Loucy (cell line): ENCODE data around the gene DPY19L1.
A peak's percentile ranks its signal among the peaks of the same experiment; 100 is the strongest.
"Not testable (repeated sequence)": the region's sequence is repeated elsewhere in the genome, so short reads cannot be mapped to it uniquely, and the experiment has no call there.

Source experiments
- H2AFZ ChIP-seq: fragments of 200-600 bp; sonication (generic); 2 replicates; pipeline ENCODE4 v1.6.0; 2016; ENCODE audit warnings: antibody characterized with exemption, mild to moderate bottlenecking, low read length, moderate library complexity
- H3F3A ChIP-seq: fragments of 200-600 bp; 2 replicates; pipeline ENCODE4 v1.6.0; 2016; ENCODE audit warnings: antibody characterized with exemption, low read depth, mild to moderate bottlenecking
- H3K27me3 ChIP-seq: fragments of 200-600 bp; sonication (generic); 2 replicates; pipeline ENCODE4 v1.6.1; 2014; ENCODE audit warnings: low read length, mild to moderate bottlenecking; ENCODE audit not compliant: insufficient read depth, poor library complexity, severe bottlenecking
- H3K36me3 ChIP-seq: fragments of 200-600 bp; sonication (generic); 2 replicates; pipeline ENCODE4 v1.6.1; 2016; ENCODE audit warnings: low read length; ENCODE audit not compliant: insufficient read depth
- H3K4me1 ChIP-seq: fragments of 200-600 bp; sonication (generic); 2 replicates; pipeline ENCODE4 v1.5.1; 2014; ENCODE audit warnings: low read length, mild to moderate bottlenecking; ENCODE audit not compliant: insufficient read depth, poor library complexity, severe bottlenecking
- H3K4me2 ChIP-seq: fragments of 200-600 bp; sonication (generic); 2 replicates; pipeline ENCODE4 v1.6.0; 2014; ENCODE audit warnings: antibody characterized with exemption, low read length, low read depth, mild to moderate bottlenecking; ENCODE audit not compliant: poor library complexity, severe bottlenecking
- H3K4me3 ChIP-seq: fragments of 200-600 bp; sonication (generic); 2 replicates; pipeline ENCODE4 v1.5.1; 2014; ENCODE audit warnings: low read length, mild to moderate bottlenecking, mixed read lengths; ENCODE audit not compliant: poor library complexity, severe bottlenecking
- H3K79me2 ChIP-seq: fragments of 200-600 bp; sonication (generic); 2 replicates; pipeline ENCODE4 v1.6.1; 2014; ENCODE audit warnings: low read length; ENCODE audit not compliant: insufficient read depth
- H3K9ac ChIP-seq: fragments of 200-600 bp; sonication (generic); 2 replicates; pipeline ENCODE4 v1.6.0; 2014; ENCODE audit warnings: mild to moderate bottlenecking, low read depth, low read length, moderate library complexity; ENCODE audit not compliant: poor library complexity, severe bottlenecking
- H3K9me2 ChIP-seq: fragments of 200-600 bp; sonication (generic); replicated peaks from 2 replicates; pipeline ENCODE4 v1.6.1; 2016; ENCODE audit warnings: low read depth, low read length, mixed read lengths
- H3K9me3 ChIP-seq: fragments of 200-600 bp; sonication (generic); 2 replicates; pipeline ENCODE4 v1.6.1; 2014; ENCODE audit warnings: mild to moderate bottlenecking, antibody characterized with exemption, low read length, low read depth; ENCODE audit not compliant: insufficient read depth
- H4K20me1 ChIP-seq: fragments of 200-600 bp; sonication (generic); 2 replicates; pipeline ENCODE4 v1.6.0; 2014; ENCODE audit warnings: antibody characterized with exemption, low read length, mild to moderate bottlenecking; ENCODE audit not compliant: insufficient read depth, poor library complexity, severe bottlenecking
- CTCF ChIP-seq: fragments of 200-600 bp; sonication (generic); conservative IDR thresholded peaks from 2 replicates; pipeline ENCODE4 v1.5.1; 2014; ENCODE audit warnings: mild to moderate bottlenecking, antibody characterized with exemption, low read length
- EZH2phosphoT487 ChIP-seq: fragments of 200-600 bp; IDR thresholded peaks from 2 replicates; pipeline ENCODE4 v1.6.1; 2018; ENCODE audit warnings: antibody characterized with exemption, mild to moderate bottlenecking, moderate library complexity, borderline replicate concordance

DPY19L1 gene

GRCh38 chr7:34966504-34966903, 70.8 kb downstream of the DPY19L1 start:
- not testable (repeated sequence) for H2AFZ ChIP-seq, H3K4me3 ChIP-seq, H3K9me3 ChIP-seq

GRCh38 chr7:34958021-34958420, 79.3 kb downstream of the DPY19L1 start:
- no peaks in the 10 kb centered on the region for H4K20me1 ChIP-seq
- H3K9me2 ChIP-seq: no peaks in the 10 kb centered on the region
- H3K36me3 ChIP-seq: no peaks in the 10 kb centered on the region
- H3K4me1 ChIP-seq: peaks cover 13% of the 10 kb centered on the region
- H3K4me2 ChIP-seq: peak overlapping the region; percentile 6
- TF ChIP-seq CTCF (no peak), EZH2phosphoT487 (no peak)
- no peak overlapping the region for H2AFZ ChIP-seq
- no peak overlapping the region for H3K9ac ChIP-seq
- H3K27me3 ChIP-seq: no peaks in the 10 kb centered on the region
- no peaks in the 10 kb centered on the region for H3K9me3 ChIP-seq
- H3F3A ChIP-seq: no peaks in the 10 kb centered on the region
- H3K79me2 ChIP-seq: no peaks in the 10 kb centered on the region
- no peak overlapping the region for H3K4me3 ChIP-seq

More at GRCh38 chr7:34966504-34966903, 70.8 kb downstream of the DPY19L1 start:
- H3K9me2 ChIP-seq, H3K79me2 ChIP-seq, H4K20me1 ChIP-seq, H3K4me2 ChIP-seq, H3F3A ChIP-seq, H3K9ac ChIP-seq, H3K4me1 ChIP-seq, H3K27me3 ChIP-seq: not testable (repeated sequence)
- H3K36me3 ChIP-seq: peaks cover 12% of the 10 kb centered on the region; the same call in 1 of the 2 replicates

- Histone ChIP-seq H4K20me1 (no peaks in the 10 kb centered on the region), H3K27me3 (no peaks in the 10 kb centered on the region)
- TF ChIP-seq CTCF (no peak), EZH2phosphoT487 (no peak)
Observed at GRCh38 chr7:34952822-34953221, 84.5 kb downstream of the DPY19L1 start.

GRCh38 chr7:34949361-34949760, 87.9 kb downstream of the DPY19L1 start:
- H2AFZ ChIP-seq: no peak overlapping the region
- no peaks in the 10 kb centered on the region for H3K9me3 ChIP-seq
- H3F3A ChIP-seq: no peaks in the 10 kb centered on the region
- H3K79me2 ChIP-seq: no peaks in the 10 kb centered on the region
- no peaks in the 10 kb centered on the region; the same call in 1 of the 2 replicates for H3K36me3 ChIP-seq
- no peak overlapping the region for H3K9ac ChIP-seq
- H3K4me1 ChIP-seq: no peaks in the 10 kb centered on the region
- no peaks in the 10 kb centered on the region for H3K9me2 ChIP-seq
- H4K20me1 ChIP-seq: no peaks in the 10 kb centered on the region
- TF ChIP-seq EZH2phosphoT487 (no peak), CTCF (no peak)
- no peaks in the 10 kb centered on the region for H3K27me3 ChIP-seq
- H3K4me3 ChIP-seq: no peak overlapping the region
- no peak overlapping the region for H3K4me2 ChIP-seq

More at GRCh38 chr7:34952822-34953221, 84.5 kb downstream of the DPY19L1 start:
- Histone ChIP-seq H3K9me3 (no peaks in the 10 kb centered on the region), H3K36me3 (no peaks in the 10 kb centered on the region; the same call in 1 of the 2 replicates), H3K4me3 (no peak overlapping the region), H2AFZ (no peak overlapping the region), H3K9me2 (no peaks in the 10 kb centered on the region), H3K9ac (no peak overlapping the region), H3K4me2 (no peak overlapping the region), H3K79me2 (no peaks in the 10 kb centered on the region), H3K4me1 (peaks cover 4% of the 10 kb centered on the region), H3F3A (no peaks in the 10 kb centered on the region)

- not testable (repeated sequence) for H3K9me2 ChIP-seq, H3K4me2 ChIP-seq, H3K27me3 ChIP-seq, H3K36me3 ChIP-seq, H3K4me1 ChIP-seq, H3K79me2 ChIP-seq, H3K9me3 ChIP-seq, H3K4me3 ChIP-seq, H3F3A ChIP-seq, H3K9ac ChIP-seq, H4K20me1 ChIP-seq, H2AFZ ChIP-seq
Observed at GRCh38 chr7:34947427-34947826, 89.9 kb downstream of the DPY19L1 start.
